Skeletal muscle cell (primary cell): ENCODE measurements around the gene COL19A1.

Experiments
- DNase-seq: peaks from one replicate; pipeline ENCODE4 v3.0.0-alpha.2; 2010; ENCODE audit warnings: low read depth
- H3K4me3 ChIP-seq: 2 replicates; pipeline ENCODE4 v1.5.1; 2011; ENCODE audit warnings: low read depth, mild to moderate bottlenecking, control low read depth, low read length, moderate library complexity

The COL19A1 gene

GRCh38 chr6:70180901-70181599, 314.7 kb downstream of the COL19A1 start:
- DNase-seq, result peak; percentile 30
- no peak overlapping the region for H3K4me3 ChIP-seq

GRCh38 chr6:70183538-70183937, 317.2 kb downstream of the COL19A1 start:
- no peak for DNase-seq
- H3K4me3 ChIP-seq, result no peak overlapping the region

GRCh38 chr6:70184723-70185122, 318.4 kb downstream of the COL19A1 start:
- DNase-seq, result no peak

GRCh38 chr6:70186461-70186860, 320.1 kb downstream of the COL19A1 start:
- no peak for DNase-seq

More at GRCh38 chr6:70184723-70185122, 318.4 kb downstream of the COL19A1 start:
- H3K4me3 ChIP-seq, result no peak overlapping the region

GRCh38 chr6:70188202-70188601, 321.8 kb downstream of the COL19A1 start:
- H3K4me3 ChIP-seq, result no peak overlapping the region
- DNase-seq, result no peak

More at GRCh38 chr6:70186461-70186860, 320.1 kb downstream of the COL19A1 start:
- no peak overlapping the region for H3K4me3 ChIP-seq

GRCh38 chr6:70194421-70194820, 328.1 kb downstream of the COL19A1 start:
- no peak for DNase-seq
- no peak overlapping the region for H3K4me3 ChIP-seq

- no peak for DNase-seq
- no peak overlapping the region for H3K4me3 ChIP-seq
Observed at GRCh38 chr6:70196531-70196930, 330.2 kb downstream of the COL19A1 start.

GRCh38 chr6:70198785-70199184, 332.4 kb downstream of the COL19A1 start:
- no peak for DNase-seq
- no peak overlapping the region for H3K4me3 ChIP-seq

- no peak for DNase-seq
- no peak overlapping the region for H3K4me3 ChIP-seq
Observed at GRCh38 chr6:70208235-70208790, 342.0 kb downstream of the COL19A1 start.

- H3K4me3 ChIP-seq, result no peak overlapping the region
- no peak for DNase-seq
Observed at GRCh38 chr6:70210462-70210861, 344.1 kb downstream of the COL19A1 start.

GRCh38 chr6:70215460-70216108, 349.2 kb downstream of the COL19A1 start:
- H3K4me3 ChIP-seq, result no peak overlapping the region
- no peak for DNase-seq

GRCh38 chr6:70216767-70217166, 350.4 kb downstream of the COL19A1 start:
- DNase-seq, result no peak
- no peak overlapping the region for H3K4me3 ChIP-seq

GRCh38 chr6:70219943-70220613, 353.7 kb downstream of the COL19A1 start:
- DNase-seq, result no peak
- no peak overlapping the region for H3K4me3 ChIP-seq

GRCh38 chr6:70221025-70221714, 354.8 kb downstream of the COL19A1 start:
- DNase-seq, result no peak
- H3K4me3 ChIP-seq, result no peak overlapping the region

GRCh38 chr6:70221715-70222438, 355.5 kb downstream of the COL19A1 start:
- H3K4me3 ChIP-seq, result no peak overlapping the region
- DNase-seq, result no peak

GRCh38 chr6:70222439-70222749, 356.0 kb downstream of the COL19A1 start:
- no peak overlapping the region for H3K4me3 ChIP-seq
- DNase-seq, result no peak

- no peak overlapping the region for H3K4me3 ChIP-seq
- no peak for DNase-seq
Observed at GRCh38 chr6:70225055-70225454, 358.7 kb downstream of the COL19A1 start.

- no peak overlapping the region for H3K4me3 ChIP-seq
- no peak for DNase-seq
Observed at GRCh38 chr6:70231311-70231710, 365.0 kb downstream of the COL19A1 start.

- no peak for DNase-seq
- no peak overlapping the region for H3K4me3 ChIP-seq
Observed at GRCh38 chr6:70234561-70235236, 368.3 kb downstream of the COL19A1 start.
